ENCODE measurements around the gene SPIB.

Gene SPIB

GRCh38 chr19:50419022-50419579 lies 363 bp downstream of the SPIB start:
- no peak for DNase-seq (ENCODE audit: low spot score)

DNA sequence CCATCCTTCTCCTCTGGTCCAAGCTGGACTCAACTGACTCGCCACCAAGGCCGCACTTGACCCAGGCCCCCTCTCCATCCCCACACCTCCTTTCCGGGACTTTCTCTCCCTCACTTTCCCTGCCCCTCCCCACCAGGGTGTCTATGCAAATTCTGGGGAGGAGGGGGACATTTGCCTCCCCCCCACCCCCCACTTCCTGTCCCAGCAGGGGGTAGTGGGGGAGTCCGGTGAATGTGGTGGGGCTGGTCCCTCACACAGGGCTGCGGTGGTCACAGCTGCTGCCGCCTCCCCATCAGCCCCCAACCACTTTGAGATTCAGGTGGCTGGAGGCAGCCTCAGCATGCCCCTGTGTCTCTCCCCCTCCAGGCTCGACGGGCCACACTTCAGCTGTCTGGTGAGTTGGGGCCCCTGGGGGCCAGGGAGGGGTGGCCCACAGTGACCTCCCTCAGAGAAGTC lies 870 bp downstream of the SPIB start:
- DNase-seq (ENCODE audit: low spot score): no peak

- no peak for DNase-seq (ENCODE audit: low spot score)
These were observed 1.4 kb downstream of the SPIB start for GRCh38 chr19:50420127-50420526.

GRCh38 chr19:50420808-50421207 lies 2.1 kb downstream of the SPIB start:
- DNase-seq (ENCODE audit: low spot score): no peak

DNA sequence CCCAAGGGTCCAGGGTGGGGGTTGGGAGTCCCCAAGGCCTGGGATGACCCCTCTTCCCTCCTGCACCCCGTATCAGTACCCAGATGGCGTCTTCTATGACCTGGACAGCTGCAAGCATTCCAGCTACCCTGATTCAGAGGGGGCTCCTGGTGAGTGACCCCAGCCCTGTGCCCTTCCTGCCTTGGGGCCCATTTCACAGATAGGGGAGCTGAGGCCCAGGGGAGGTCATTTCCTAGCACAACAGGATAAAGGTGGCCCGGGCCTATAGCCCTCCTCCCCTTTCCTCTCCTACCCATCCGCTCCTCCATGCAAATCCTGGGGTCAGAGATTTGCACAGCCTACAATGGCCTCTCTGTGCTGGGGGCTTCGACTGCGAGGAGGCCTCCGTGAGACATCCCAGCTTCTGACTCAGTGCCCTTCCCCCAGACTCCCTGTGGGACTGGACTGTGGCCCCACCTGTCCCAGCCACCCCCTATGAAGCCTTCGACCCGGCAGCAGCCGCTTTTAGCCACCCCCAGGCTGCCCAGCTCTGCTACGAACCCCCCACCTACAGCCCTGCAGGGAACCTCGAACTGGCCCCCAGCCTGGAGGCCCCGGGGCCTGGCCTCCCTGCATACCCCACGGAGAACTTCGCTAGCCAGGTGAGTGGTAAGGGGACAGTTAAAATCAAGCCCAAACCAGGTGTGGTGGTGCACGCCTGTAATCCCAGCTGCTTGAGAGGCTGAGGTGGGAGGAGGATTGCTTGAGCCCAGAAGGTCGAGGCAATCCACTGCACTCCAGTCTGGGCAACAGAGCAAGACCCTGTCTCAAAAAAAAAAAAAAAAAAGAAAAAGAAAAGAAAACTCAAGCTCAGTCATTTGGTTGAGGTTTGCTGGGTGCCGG lies 3.9 kb downstream of the SPIB start:
- DNase-seq (ENCODE audit: low spot score): no peak

DNA sequence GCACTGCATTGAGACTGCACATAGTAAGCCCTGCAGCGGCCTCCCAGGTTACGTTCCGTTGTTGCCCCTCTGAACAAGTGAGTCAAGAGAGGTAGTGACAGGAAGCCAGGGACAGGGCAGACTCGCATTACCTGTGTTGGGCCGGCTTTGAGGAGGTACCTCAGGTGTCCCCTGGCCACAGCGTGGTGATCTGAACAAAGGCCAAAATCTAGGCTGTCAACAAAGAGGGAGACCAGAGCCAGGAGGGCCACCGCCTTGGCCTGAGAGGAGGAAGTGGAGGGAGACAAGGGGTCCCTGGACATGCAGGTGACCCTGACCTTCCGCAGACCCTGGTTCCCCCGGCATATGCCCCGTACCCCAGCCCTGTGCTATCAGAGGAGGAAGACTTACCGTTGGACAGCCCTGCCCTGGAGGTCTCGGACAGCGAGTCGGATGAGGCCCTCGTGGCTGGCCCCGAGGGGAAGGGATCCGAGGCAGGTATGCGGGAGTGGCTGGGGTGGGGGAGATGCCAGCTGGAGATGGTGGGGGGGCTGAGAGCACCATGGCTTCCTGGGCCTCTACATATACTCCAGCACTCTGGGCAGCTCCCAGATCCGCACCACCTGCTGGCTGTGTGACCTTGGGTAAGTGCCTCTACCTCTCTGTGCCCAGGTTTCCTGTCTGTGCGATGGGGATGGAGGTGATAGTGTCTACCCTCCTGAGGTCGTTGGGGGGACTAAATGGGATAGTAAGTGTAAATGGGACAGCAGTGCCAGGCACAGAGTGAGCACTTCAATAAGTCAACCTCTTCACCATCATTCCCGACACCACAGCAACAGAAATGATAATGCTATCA lies 4.8 kb downstream of the SPIB start:
- DNase-seq (ENCODE audit: low spot score): no peak

GRCh38 chr19:50425581-50425980 lies 6.8 kb downstream of the SPIB start:
- no peak for DNase-seq (ENCODE audit: low spot score)

GRCh38 chr19:50427318-50427925 lies 8.7 kb downstream of the SPIB start:
- no peak for DNase-seq (ENCODE audit: low spot score)

GRCh38 chr19:50427997-50428425 lies 9.3 kb downstream of the SPIB start:
- DNase-seq (ENCODE audit: low spot score): peak; percentile 84

- DNase-seq (ENCODE audit: low spot score): no peak
These were observed 10.2 kb downstream of the SPIB start for GRCh38 chr19:50428772-50429463.

- no peak for DNase-seq (ENCODE audit: low spot score)
These were observed 12.2 kb downstream of the SPIB start for GRCh38 chr19:50430888-50431342.

DNA sequence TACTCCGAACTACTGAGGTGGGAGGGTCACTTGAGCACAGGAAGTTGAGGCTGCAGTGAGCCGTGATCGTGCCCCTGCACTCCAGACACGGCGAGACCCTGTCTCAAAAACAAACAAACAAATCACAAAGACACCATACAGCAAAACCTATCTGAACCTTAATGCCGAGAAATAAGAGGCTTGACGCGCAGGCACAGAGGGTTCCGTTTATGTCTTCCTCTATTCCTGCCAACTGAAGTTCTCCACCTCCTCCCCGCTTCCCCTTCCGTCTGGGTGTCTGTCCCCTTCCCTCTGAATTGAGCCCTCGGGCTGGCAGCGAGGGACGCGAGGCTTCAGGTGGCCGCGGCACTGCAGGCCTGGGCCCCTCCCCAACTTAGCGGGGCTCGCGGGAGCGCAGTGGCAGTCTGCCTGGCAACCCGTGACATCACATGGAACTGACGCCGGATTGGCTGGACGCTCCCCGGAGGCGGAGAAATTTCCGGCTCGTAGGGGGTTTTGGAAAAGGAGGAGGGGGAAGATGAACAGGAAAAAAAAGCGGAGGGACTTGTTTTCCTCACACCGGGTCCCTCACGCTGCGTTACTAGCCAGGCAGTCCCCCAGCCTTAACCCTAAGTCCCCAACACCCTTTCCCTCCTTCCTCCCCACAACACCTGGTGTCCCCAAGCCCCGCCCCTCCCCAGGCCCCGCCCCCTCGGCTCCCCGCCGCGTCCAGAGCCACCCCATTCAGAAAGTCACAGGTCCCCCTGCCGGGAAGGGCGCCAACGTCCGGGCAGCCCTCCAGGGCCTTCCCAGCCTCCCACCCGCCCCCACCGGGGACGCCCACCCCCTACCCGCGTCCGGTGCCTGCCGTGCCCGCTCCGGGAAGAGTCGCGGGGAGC lies 12.8 kb downstream of the SPIB start:
- DNase-seq (ENCODE audit: low spot score): peak; percentile 95

DNA sequence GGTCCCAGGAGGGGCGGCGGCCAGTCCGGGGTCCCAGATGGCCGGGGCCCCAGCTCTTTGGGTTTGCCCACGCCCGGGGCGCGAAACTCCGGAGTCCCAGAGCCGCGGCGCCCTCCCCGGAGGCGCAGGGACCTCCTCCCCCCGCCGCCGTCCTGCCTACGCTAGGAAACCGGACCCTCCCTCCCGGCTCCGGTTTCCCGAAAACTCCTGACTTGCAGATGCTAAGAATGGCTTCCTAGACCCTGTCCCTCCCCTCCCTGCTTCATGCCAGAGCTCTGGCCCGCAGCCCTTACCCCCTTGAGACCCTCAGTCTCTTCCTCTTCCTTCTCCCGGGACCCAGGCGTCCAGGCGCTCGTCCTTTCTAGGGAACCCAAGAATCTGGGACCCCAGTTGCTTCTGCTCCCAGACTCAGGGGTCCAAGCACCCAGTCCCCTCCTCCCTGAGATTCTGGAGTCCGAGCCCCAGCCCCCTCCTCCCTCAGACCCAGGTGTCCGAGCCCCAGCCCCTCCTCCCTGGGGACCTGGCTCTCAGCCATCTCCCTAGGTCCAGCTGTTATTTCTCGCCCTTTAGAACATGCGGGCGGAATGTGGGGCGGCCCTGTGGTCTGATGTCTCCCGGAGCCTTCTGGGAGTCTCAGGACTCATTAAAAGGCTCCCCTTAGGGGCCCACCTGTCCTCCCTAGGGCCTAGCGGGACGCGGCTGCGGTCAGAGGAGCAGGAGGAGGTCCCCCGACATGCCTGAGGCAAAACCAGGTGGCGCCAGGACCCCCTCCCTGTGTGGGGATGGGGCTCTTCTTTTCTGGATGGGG lies 13.7 kb downstream of the SPIB start, which contains the start of gene MYBPC2:
Gene MYBPC2 (plus strand): TSS at position 672 of the 808 bp plus-strand sequence. CDS start 62 bp downstream, at position 734.
- DNase-seq (ENCODE audit: low spot score): no peak

DNA sequence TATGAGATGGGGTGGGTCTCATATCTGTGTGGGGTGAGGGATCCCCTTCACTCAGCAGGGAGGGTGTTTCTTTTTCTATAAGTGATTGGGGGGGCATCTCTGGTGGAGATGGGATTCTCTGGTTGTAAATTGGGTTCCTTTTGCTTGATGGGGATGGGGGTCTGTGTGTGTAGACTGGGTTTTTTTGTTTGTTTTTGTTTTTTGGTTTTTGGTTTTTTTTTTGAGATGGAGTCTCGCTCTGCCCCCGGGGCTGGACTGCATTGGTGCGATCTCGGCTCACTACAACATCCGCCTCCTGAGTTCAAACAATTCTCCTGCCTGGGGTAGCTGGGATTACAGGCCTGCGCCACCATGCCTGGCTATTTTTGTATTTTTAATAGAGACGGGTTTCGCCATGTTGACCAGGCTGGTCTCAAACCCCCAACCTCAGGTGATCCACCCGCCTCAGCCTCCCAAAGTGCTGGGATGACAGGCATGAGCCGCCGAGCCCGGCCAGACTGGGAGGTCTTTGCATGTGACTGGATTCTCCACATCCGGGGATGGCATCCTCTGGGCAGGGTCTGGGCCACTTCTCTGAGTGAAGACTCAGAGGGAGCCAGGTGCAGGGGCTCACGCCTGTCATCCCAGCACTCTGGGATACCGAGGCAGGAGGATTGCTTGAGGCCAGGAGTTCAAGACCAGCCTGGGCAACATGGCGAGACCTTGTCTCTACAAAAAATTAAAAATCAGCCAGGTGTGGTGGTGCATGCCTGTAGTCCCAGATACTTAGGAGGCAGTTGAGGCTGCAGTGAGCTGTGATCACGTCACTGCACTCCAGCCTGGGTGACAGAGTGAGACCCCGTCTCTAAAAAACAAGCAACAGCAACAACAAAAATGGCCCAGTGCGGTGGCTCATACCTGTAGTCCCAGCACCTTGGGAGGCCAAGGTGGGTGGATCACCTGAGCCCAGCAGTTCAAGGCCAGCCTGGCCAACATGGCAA lies 14.8 kb downstream of the SPIB start:
- DNase-seq (ENCODE audit: low spot score): no peak

DNA sequence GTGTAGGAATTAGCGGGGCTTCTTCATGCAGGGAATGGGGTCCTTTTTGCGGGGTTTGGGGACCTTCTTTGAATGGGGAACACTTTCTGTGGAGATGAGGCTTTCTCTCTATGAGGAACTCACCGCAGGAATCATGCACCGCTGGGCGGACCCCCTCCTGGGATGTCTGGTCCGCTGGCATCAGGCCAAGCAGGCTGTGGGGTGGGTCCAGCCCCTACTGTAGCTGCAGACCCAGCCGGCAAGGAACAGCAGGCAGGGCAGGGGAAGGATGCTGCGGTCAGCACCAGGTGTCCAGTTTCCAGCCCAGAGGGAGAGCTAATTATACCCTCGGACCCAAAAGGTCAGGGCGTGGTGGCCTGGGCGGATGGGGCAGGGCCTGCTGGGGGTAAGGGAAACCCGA lies 15.8 kb downstream of the SPIB start:
- DNase-seq (ENCODE audit: low spot score): no peak

- no peak for DNase-seq (ENCODE audit: low spot score)
These were observed 16.5 kb downstream of the SPIB start for GRCh38 chr19:50435221-50435620.

- no peak for DNase-seq (ENCODE audit: low spot score)
These were observed 16.9 kb downstream of the SPIB start for GRCh38 chr19:50435627-50436026.

GRCh38 chr19:50437862-50438449 lies 19.2 kb downstream of the SPIB start:
- no peak for DNase-seq (ENCODE audit: low spot score)
